A549 (cell line): ENCODE results near the gene CFAP69.

Source experiments
- EP300 ChIP-seq, 2 experiments: fragments of >200 bp; sonication (Bioruptor Twin); formaldehyde crosslinking; IDR thresholded peaks; 2 replicates in 1 of 2; 3 replicates in 1 of 2; pipeline ENCODE4 v1.6.1; 2016 to 2017
- MAFK ChIP-seq: fragments of 450-650 bp; IDR thresholded peaks from 2 replicates; pipeline ENCODE4 v1.6.1; 2014; ENCODE audit not compliant: partially characterized antibody
- MYC ChIP-seq: IDR thresholded peaks from 2 replicates; pipeline ENCODE4 v1.6.1; 2012; ENCODE audit warnings: mild to moderate bottlenecking, inconsistent platforms, low read length, improper control_type of control experiment, borderline replicate concordance
- RAD21 ChIP-seq, 2 experiments: fragments of >200 bp in 1 of 2; sonication (Bioruptor Twin) in 1 of 2; formaldehyde crosslinking in 1 of 2; IDR thresholded peaks in 1 of 2; conservative IDR thresholded peaks in 1 of 2; 2 replicates in 1 of 2; 3 replicates in 1 of 2; pipeline ENCODE4 v1.6.1; 2012 to 2018; ENCODE audit warnings: inconsistent platforms in 1 of 2
- RFX5 ChIP-seq: fragments of 450-650 bp; IDR thresholded peaks from 2 replicates; pipeline ENCODE4 v1.7.1; 2014; ENCODE audit warnings: antibody characterized with exemption, mild to moderate bottlenecking, moderate library complexity
- SMC3 ChIP-seq: fragments of >200 bp; sonication (Bioruptor Twin); formaldehyde crosslinking; IDR thresholded peaks from 3 replicates; pipeline ENCODE4 v1.6.1; 2018; ENCODE audit warnings: inconsistent platforms
- TF ChIP-seq, protein P1 (sequence below): fragments of >200 bp; sonication (Bioruptor Twin); formaldehyde crosslinking; IDR thresholded peaks from 3 replicates; pipeline ENCODE4 v1.5.1; 2016
- TF ChIP-seq, protein P2 (sequence below): fragments of 450-650 bp; IDR thresholded peaks from 2 replicates; pipeline ENCODE4 v1.6.1; 2014; ENCODE audit warnings: antibody characterized with exemption

DNA sequence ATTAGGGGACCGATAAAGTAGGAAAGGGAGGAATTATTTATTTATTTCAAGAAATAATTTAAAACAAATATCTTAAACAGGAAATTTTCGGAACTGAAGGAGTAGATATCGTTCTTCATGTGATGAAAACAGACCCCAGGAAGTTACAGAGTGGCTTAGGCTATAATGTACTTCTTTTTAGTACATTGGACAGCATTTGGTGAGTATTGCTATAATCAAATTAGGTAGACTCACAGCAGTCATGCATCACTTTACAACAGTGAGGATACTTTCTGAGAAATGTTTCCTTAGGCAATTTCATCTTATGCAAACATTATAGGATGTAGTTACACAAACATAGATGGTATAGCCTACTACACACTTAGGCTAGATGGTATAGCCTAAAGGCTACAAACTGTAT, 43.2 kb downstream of the CFAP69 start:
- TF ChIP-seq SMC3 (no peak), RFX5 (no peak), MYC (no peak), MAFK (no peak), RAD21 (conservative IDR thresholded peaks at IDR 0.05 in 1 of 2, IDR thresholded peaks at IDR 0.05 in 1 of 2) (no peak), EP300 (IDR thresholded peaks at IDR 0.05) (no peak)
- TF ChIP-seq, protein P1, sequence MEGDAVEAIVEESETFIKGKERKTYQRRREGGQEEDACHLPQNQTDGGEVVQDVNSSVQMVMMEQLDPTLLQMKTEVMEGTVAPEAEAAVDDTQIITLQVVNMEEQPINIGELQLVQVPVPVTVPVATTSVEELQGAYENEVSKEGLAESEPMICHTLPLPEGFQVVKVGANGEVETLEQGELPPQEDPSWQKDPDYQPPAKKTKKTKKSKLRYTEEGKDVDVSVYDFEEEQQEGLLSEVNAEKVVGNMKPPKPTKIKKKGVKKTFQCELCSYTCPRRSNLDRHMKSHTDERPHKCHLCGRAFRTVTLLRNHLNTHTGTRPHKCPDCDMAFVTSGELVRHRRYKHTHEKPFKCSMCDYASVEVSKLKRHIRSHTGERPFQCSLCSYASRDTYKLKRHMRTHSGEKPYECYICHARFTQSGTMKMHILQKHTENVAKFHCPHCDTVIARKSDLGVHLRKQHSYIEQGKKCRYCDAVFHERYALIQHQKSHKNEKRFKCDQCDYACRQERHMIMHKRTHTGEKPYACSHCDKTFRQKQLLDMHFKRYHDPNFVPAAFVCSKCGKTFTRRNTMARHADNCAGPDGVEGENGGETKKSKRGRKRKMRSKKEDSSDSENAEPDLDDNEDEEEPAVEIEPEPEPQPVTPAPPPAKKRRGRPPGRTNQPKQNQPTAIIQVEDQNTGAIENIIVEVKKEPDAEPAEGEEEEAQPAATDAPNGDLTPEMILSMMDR, result no peak
- TF ChIP-seq, protein P2, sequence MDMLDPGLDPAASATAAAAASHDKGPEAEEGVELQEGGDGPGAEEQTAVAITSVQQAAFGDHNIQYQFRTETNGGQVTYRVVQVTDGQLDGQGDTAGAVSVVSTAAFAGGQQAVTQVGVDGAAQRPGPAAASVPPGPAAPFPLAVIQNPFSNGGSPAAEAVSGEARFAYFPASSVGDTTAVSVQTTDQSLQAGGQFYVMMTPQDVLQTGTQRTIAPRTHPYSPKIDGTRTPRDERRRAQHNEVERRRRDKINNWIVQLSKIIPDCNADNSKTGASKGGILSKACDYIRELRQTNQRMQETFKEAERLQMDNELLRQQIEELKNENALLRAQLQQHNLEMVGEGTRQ, result no peak
